Skeletal muscle satellite cell (primary cell): ENCODE measurements around the gene MDN1.

Experiments
- H3K27me3 ChIP-seq: 2 replicates; pipeline ENCODE4 v1.7.0; 2013; ENCODE audit warnings: low read length; ENCODE audit not compliant: control insufficient read depth, insufficient read depth
- H3K36me3 ChIP-seq: 2 replicates; pipeline ENCODE4 v1.7.0; 2013; ENCODE audit warnings: mild to moderate bottlenecking, control low read depth, low read length; ENCODE audit not compliant: insufficient read depth
- H3K4me1 ChIP-seq: 2 replicates; pipeline ENCODE4 v1.7.0; 2013; ENCODE audit warnings: low read length; ENCODE audit not compliant: control insufficient read depth, insufficient read depth
- H3K4me2 ChIP-seq: 2 replicates; pipeline ENCODE4 v1.7.0; 2013; ENCODE audit warnings: mild to moderate bottlenecking, low read length
- H3K4me3 ChIP-seq: 2 replicates; pipeline ENCODE4 v1.7.0; 2013; ENCODE audit warnings: low read length
- H3K9ac ChIP-seq: 2 replicates; pipeline ENCODE4 v1.7.0; 2013; ENCODE audit warnings: mild to moderate bottlenecking, low read depth, low read length, moderate library complexity
- H3K9me3 ChIP-seq: replicated peaks from 2 replicates; pipeline ENCODE4 v1.7.0; 2013; ENCODE audit warnings: mild to moderate bottlenecking, control low read depth, low read length

The MDN1 gene

GRCh38 chr6:89716532-89716931, 103.1 kb downstream of the MDN1 start:
- Histone ChIP-seq H3K4me2 (no peak overlapping the region), H3K9me3 (no peaks in the 10 kb centered on the region), H3K4me1 (peaks cover 4% of the 10 kb centered on the region), H3K27me3 (no peaks in the 10 kb centered on the region), H3K36me3 (peaks cover 73% of the 10 kb centered on the region), H3K9ac (no peak overlapping the region), H3K4me3 (no peak overlapping the region)

- H3K9me3 ChIP-seq = no peaks in the 10 kb centered on the region
- H3K4me1 ChIP-seq = peaks cover 4% of the 10 kb centered on the region
- no peaks in the 10 kb centered on the region for H3K27me3 ChIP-seq
- H3K4me2 ChIP-seq = no peak overlapping the region
- no peak overlapping the region for H3K9ac ChIP-seq
- H3K36me3 ChIP-seq = peaks cover 74% of the 10 kb centered on the region
- H3K4me3 ChIP-seq = no peak overlapping the region
Measured at GRCh38 chr6:89711801-89712200, 107.8 kb downstream of the MDN1 start.

GRCh38 chr6:89708316-89708715, 111.3 kb downstream of the MDN1 start:
- H3K9me3 ChIP-seq = no peaks in the 10 kb centered on the region
- no peak overlapping the region for H3K9ac ChIP-seq
- no peaks in the 10 kb centered on the region for H3K27me3 ChIP-seq
- no peak overlapping the region for H3K4me2 ChIP-seq
- H3K4me3 ChIP-seq = no peak overlapping the region
- H3K4me1 ChIP-seq = peaks cover 4% of the 10 kb centered on the region
- peaks cover 57% of the 10 kb centered on the region for H3K36me3 ChIP-seq

- Histone ChIP-seq H3K27me3 (no peaks in the 10 kb centered on the region), H3K9me3 (no peaks in the 10 kb centered on the region), H3K4me1 (peaks cover 4% of the 10 kb centered on the region), H3K9ac (no peak overlapping the region), H3K36me3 (peaks cover 52% of the 10 kb centered on the region), H3K4me3 (no peak overlapping the region), H3K4me2 (no peak overlapping the region)
Measured at GRCh38 chr6:89707766-89708165, 111.8 kb downstream of the MDN1 start.

GRCh38 chr6:89706121-89706520, 113.5 kb downstream of the MDN1 start:
- H3K9ac ChIP-seq = no peak overlapping the region
- H3K4me3 ChIP-seq = no peak overlapping the region
- H3K4me2 ChIP-seq = no peak overlapping the region
- H3K36me3 ChIP-seq = peaks cover 48% of the 10 kb centered on the region
- no peaks in the 10 kb centered on the region for H3K9me3 ChIP-seq
- H3K27me3 ChIP-seq = no peaks in the 10 kb centered on the region
- no peaks in the 10 kb centered on the region for H3K4me1 ChIP-seq

- H3K4me3 ChIP-seq = no peak overlapping the region
- no peaks in the 10 kb centered on the region for H3K4me1 ChIP-seq
- peaks cover 56% of the 10 kb centered on the region for H3K36me3 ChIP-seq
- H3K9me3 ChIP-seq = no peaks in the 10 kb centered on the region
- H3K9ac ChIP-seq = no peak overlapping the region
- no peaks in the 10 kb centered on the region for H3K27me3 ChIP-seq
- H3K4me2 ChIP-seq = no peak overlapping the region
Measured at GRCh38 chr6:89703292-89703691, 116.3 kb downstream of the MDN1 start.

GRCh38 chr6:89702349-89702748, 117.2 kb downstream of the MDN1 start:
- Histone ChIP-seq H3K36me3 (peaks cover 52% of the 10 kb centered on the region), H3K27me3 (no peaks in the 10 kb centered on the region), H3K4me2 (no peak overlapping the region), H3K4me3 (no peak overlapping the region), H3K9me3 (no peaks in the 10 kb centered on the region), H3K9ac (no peak overlapping the region), H3K4me1 (no peaks in the 10 kb centered on the region)

- H3K27me3 ChIP-seq = no peaks in the 10 kb centered on the region
- no peak overlapping the region for H3K4me3 ChIP-seq
- no peak overlapping the region for H3K4me2 ChIP-seq
- H3K4me1 ChIP-seq = no peaks in the 10 kb centered on the region
- no peaks in the 10 kb centered on the region for H3K9me3 ChIP-seq
- no peak overlapping the region for H3K9ac ChIP-seq
- H3K36me3 ChIP-seq = peaks cover 63% of the 10 kb centered on the region
Measured at GRCh38 chr6:89695667-89696066, 123.9 kb downstream of the MDN1 start.

- Histone ChIP-seq H3K36me3 (peaks cover 63% of the 10 kb centered on the region), H3K4me2 (no peak overlapping the region), H3K4me1 (no peaks in the 10 kb centered on the region), H3K4me3 (no peak overlapping the region), H3K9me3 (no peaks in the 10 kb centered on the region), H3K9ac (no peak overlapping the region), H3K27me3 (no peaks in the 10 kb centered on the region)
Measured at GRCh38 chr6:89694428-89694827, 125.2 kb downstream of the MDN1 start.

GRCh38 chr6:89693207-89693606, 126.4 kb downstream of the MDN1 start:
- H3K36me3 ChIP-seq = peaks cover 68% of the 10 kb centered on the region
- no peak overlapping the region for H3K4me2 ChIP-seq
- no peak overlapping the region for H3K4me3 ChIP-seq
- H3K27me3 ChIP-seq = no peaks in the 10 kb centered on the region
- H3K9ac ChIP-seq = no peak overlapping the region
- no peaks in the 10 kb centered on the region for H3K9me3 ChIP-seq
- no peaks in the 10 kb centered on the region for H3K4me1 ChIP-seq

- Histone ChIP-seq H3K9ac (no peak overlapping the region), H3K4me1 (no peaks in the 10 kb centered on the region), H3K36me3 (peaks cover 72% of the 10 kb centered on the region), H3K27me3 (no peaks in the 10 kb centered on the region), H3K4me3 (no peak overlapping the region), H3K9me3 (no peaks in the 10 kb centered on the region), H3K4me2 (no peak overlapping the region)
Measured at GRCh38 chr6:89692256-89692655, 127.3 kb downstream of the MDN1 start.

- no peak overlapping the region for H3K9ac ChIP-seq
- H3K4me3 ChIP-seq = no peak overlapping the region
- H3K4me1 ChIP-seq = no peaks in the 10 kb centered on the region
- H3K36me3 ChIP-seq = peaks cover 67% of the 10 kb centered on the region
- H3K4me2 ChIP-seq = no peak overlapping the region
- H3K9me3 ChIP-seq = no peaks in the 10 kb centered on the region
- no peaks in the 10 kb centered on the region for H3K27me3 ChIP-seq
Measured at GRCh38 chr6:89690944-89691324, 128.7 kb downstream of the MDN1 start.
